ENCODE data around the gene ELP4. TPM values are rescaled to one million over a fixed set of nuclear protein-coding genes. Genes with fewer than 3 reads are reported as not detected.

The ELP4 gene
- total RNA-seq, 1 donor from 2014 or later = 16.6 TPM

- Histone ChIP-seq H3K27me3 (peaks cover 86% of the 10 kb centered on the region), H3K27ac (no peak overlapping the region), H3K36me3 (no peaks in the 10 kb centered on the region), H3K9me3 (no peaks in the 10 kb centered on the region), H3K4me1 (no peaks in the 10 kb centered on the region), H3K4me3 (no peak overlapping the region)
- TF ChIP-seq CTCF (IDR thresholded peaks at IDR 0.05) = no peak
- no peak for DNase-seq
- intact Hi-C loops (cut with DNase I) = no loop called here
- no peak for ATAC-seq
Observed at GRCh38 chr11:31828217-31828616, 318.6 kb downstream of the ELP4 start.

DNA sequence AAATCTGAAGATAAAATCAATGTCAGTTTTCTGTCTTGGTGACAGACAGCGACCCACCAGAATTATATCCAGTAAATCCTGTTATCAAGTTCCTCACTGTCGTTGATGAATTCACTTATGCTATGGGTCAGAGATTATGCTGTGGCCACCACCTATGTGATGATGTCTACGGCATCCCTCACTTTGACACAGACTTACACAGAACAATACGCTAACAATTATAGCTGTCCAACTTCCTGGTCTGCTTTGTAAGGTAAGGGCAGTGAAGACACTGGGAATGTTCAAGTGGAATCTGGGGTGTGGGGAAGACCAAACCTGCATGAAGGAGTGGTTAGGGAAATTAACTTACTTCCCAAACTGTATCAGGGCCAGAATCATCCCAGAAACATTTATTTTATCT is 320.8 kb downstream of the ELP4 start:
- no peak for ATAC-seq
- intact Hi-C loops (cut with DNase I) = no loop called here

DNA sequence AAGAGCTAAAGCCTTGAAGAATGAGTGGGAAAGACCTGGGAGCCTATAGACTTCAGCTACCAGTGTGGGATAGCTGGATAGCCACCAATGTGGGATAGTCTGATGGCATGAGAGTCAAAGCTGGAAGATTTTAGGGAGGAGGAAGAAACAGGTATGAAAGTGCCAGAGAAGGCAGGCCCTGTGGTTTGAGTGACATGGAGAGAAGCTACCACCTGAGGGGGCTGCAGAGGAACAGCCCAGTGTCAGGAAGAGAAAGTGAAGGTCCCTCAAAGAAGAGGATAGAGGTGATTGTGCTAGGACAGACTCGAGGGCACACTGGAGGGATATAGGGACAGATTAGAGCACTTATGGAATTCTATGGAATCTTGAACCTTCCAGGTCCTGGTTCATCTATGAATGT is 324.7 kb downstream of the ELP4 start:
- Histone ChIP-seq H3K4me3 (no peak overlapping the region), H3K36me3 (no peaks in the 10 kb centered on the region), H3K27me3 (peaks cover 74% of the 10 kb centered on the region), H3K4me1 (no peaks in the 10 kb centered on the region), H3K27ac (no peak overlapping the region), H3K9me3 (no peaks in the 10 kb centered on the region)
- DNase-seq (no peak), ATAC-seq (no peak)
- intact Hi-C loops (cut with DNase I) = no loop called here
- TF ChIP-seq CTCF (IDR thresholded peaks at IDR 0.05) = no peak

More for the DNA sequence above, 320.8 kb downstream of the ELP4 start:
- Histone ChIP-seq H3K4me1 (no peaks in the 10 kb centered on the region), H3K4me3 (no peak overlapping the region), H3K27me3 (peaks cover 77% of the 10 kb centered on the region), H3K9me3 (no peaks in the 10 kb centered on the region), H3K36me3 (no peaks in the 10 kb centered on the region), H3K27ac (no peak overlapping the region)
- DNase-seq = no peak
- TF ChIP-seq CTCF (IDR thresholded peaks at IDR 0.05) = no peak

Other genes with a start within 250 kb of the ELP4 start
- gene DCDC1, start 140.0 kb upstream of the ELP4 start, total RNA-seq = 0.93 TPM
- gene DNAJC24, start 139.9 kb upstream of the ELP4 start, total RNA-seq = 14.1 TPM
- 12.4 TPM for gene IMMP1L, start 145 bp upstream of the ELP4 start, total RNA-seq